PC-3 (cell line): ENCODE data around the gene OCA2.

ENCODE experiments used
- CTCF ChIP-seq: fragments of 300-600 bp; sonication (generic); conservative IDR thresholded peaks from 2 replicates; pipeline ENCODE4 v1.5.1; 2017; ENCODE audit warnings: antibody characterized with exemption, low read depth, mild to moderate bottlenecking, low read length
- EZH2 ChIP-seq: fragments of 300-600 bp; sonication (generic); IDR thresholded peaks from one replicate; pipeline ENCODE4 v1.6.1; 2017; ENCODE audit warnings: antibody characterized with exemption, mild to moderate bottlenecking, low read length; ENCODE audit not compliant: unreplicated experiment
- EZH2phosphoT487 ChIP-seq: fragments of 300-600 bp; sonication (generic); IDR thresholded peaks from 2 replicates; pipeline ENCODE4 v1.6.1; 2018; ENCODE audit warnings: mild to moderate bottlenecking, antibody characterized with exemption, low read length, borderline replicate concordance

GRCh38 chr15:28105224-28105791, 6.2 kb upstream of the OCA2 start:
- no peak for TF ChIP-seq CTCF
- TF ChIP-seq EZH2, result no peak
- no peak for TF ChIP-seq EZH2phosphoT487
